ENCODE measurements around the gene LPAR1. TPM values are rescaled to one million over a fixed set of nuclear protein-coding genes. Genes with fewer than 3 reads are reported as not detected.

Gene LPAR1
- total and polyA plus RNA-seq, 2 of the 8 experiments (the other 6 are each of a cell fraction or from before 2014, with no cell fraction given): 3.4 to 5.1 TPM

- Histone ChIP-seq H3K56ac (replicated peaks; ENCODE audit: insufficient read length, low read depth, low read length) (no peak overlapping the region), H4K20me1 (replicated peaks in 1 of 2; ENCODE audit: control insufficient read depth in 1 of 2, insufficient read depth in 2 of 2, low read length in 2 of 2) (no peaks in the 10 kb centered on the region), H2BK120ac (replicated peaks; ENCODE audit: low read depth, low read length) (no peak overlapping the region), H3K4me3 (ENCODE audit: extremely low read depth in 1 of 4, insufficient read depth in 2 of 4, low read depth in 3 of 4, low read length in 4 of 4) (no peak overlapping the region), H3K36me3 (ENCODE audit: control insufficient read depth in 2 of 4, insufficient read depth in 4 of 4, low read length in 3 of 4) (no peaks in the 10 kb centered on the region), H3K18ac (ENCODE audit: extremely low read depth, low read length) (no peak overlapping the region), H3K27me3 (replicated peaks in 1 of 4; ENCODE audit: control insufficient read depth in 3 of 4, extremely low read depth in 1 of 4, insufficient read depth in 3 of 4, low read length in 3 of 4) (no peaks in the 10 kb centered on the region), H3K23me2 (ENCODE audit: low read depth, low read length) (peaks cover 3% of the 10 kb centered on the region; the same call in 1 of the 2 replicates), H3K4me2 (ENCODE audit: insufficient read depth in 1 of 2, low read depth in 2 of 2, low read length in 2 of 2) (no peak overlapping the region), H2BK15ac (ENCODE audit: low read length) (no peak overlapping the region), H2BK20ac (ENCODE audit: low read length) (no peak overlapping the region), H3K9me3 (ENCODE audit: insufficient read depth in 2 of 2, low read depth in 1 of 2, low read length in 1 of 2) (no peaks in the 10 kb centered on the region), H4K5ac (ENCODE audit: insufficient read length, low read depth, low read length) (no peak overlapping the region), H3K9ac (replicated peaks in 1 of 4; ENCODE audit: extremely low read depth in 1 of 4, low read depth in 3 of 4, low read length in 3 of 4) (no peak overlapping the region), H3K14ac (ENCODE audit: insufficient read length) (no peak overlapping the region), H3K4me1 (replicated peaks in 1 of 4; ENCODE audit: control insufficient read depth in 3 of 4, insufficient read depth in 4 of 4, low read length in 3 of 4) (no peaks in the 10 kb centered on the region), H4K8ac (ENCODE audit: extremely low read depth, insufficient read depth, low read length) (no peak overlapping the region), H2AK5ac (ENCODE audit: low read depth, low read length) (no peak overlapping the region), H3K23ac (ENCODE audit: insufficient read length) (no peak overlapping the region), H3K79me2 (ENCODE audit: control insufficient read depth in 1 of 2, insufficient read depth in 2 of 2, low read length in 2 of 2) (no peaks in the 10 kb centered on the region), H2AFZ (ENCODE audit: low read length) (no peak overlapping the region), H2BK5ac (ENCODE audit: low read depth, low read length) (no peak overlapping the region), H4K91ac (replicated peaks; ENCODE audit: insufficient read length, low read length) (no peak overlapping the region), H3K4ac (replicated peaks; ENCODE audit: insufficient read length, low read depth, low read length) (no peak overlapping the region), H2BK12ac (ENCODE audit: low read depth, low read length) (no peak overlapping the region), H3K27ac (ENCODE audit: low read depth, low read length) (no peak overlapping the region), H3K79me1 (ENCODE audit: low read depth, low read length) (no peaks in the 10 kb centered on the region)
- ChIA-PET POLR2A (ENCODE audit: partially characterized antibody) (no interaction called here), CTCF (ENCODE audit: partially characterized antibody) (no interaction called here)
- 100% methylated on average over 1 of the region's 1 CpG; no CpG with 5 or more reads in 1 of the 2 experiments for WGBS, 2 experiments (ENCODE audit: extremely low coverage in 1 of 2, insufficient coverage in 1 of 2, insufficient read length in 1 of 2, insufficient replicate concordance in 2 of 2, low coverage in 1 of 2, low lambda C conversion rate in 2 of 2, missing lambda C conversion rate in 1 of 2)
- FAIRE-seq: no peak
- no peak for DNase-seq (ENCODE audit: low read depth in 1 of 2, low spot score in 2 of 2)
- TF ChIP-seq HDAC6 (IDR thresholded peaks at IDR 0.05; ENCODE audit: low read depth, low read length) (no peak), KDM1A (IDR thresholded peaks at IDR 0.05; ENCODE audit: borderline replicate concordance, low read length) (no peak), SIRT6 (IDR thresholded peaks at IDR 0.05; ENCODE audit: low read length) (no peak), JUND (IDR thresholded peaks at IDR 0.05; ENCODE audit: low read length) (no peak), ASH2L (IDR thresholded peaks at IDR 0.05; ENCODE audit: low read length) (no peak), MAFK (IDR thresholded peaks at IDR 0.05; ENCODE audit: low read depth, low read length) (no peak), E2F6 (IDR thresholded peaks at IDR 0.05) (no peak), RFX5 (IDR thresholded peaks at IDR 0.05; ENCODE audit: borderline replicate concordance, low read depth, low read length) (no peak), USF2 (IDR thresholded peaks at IDR 0.05; ENCODE audit: low read length) (no peak), SP4 (IDR thresholded peaks at IDR 0.05; ENCODE audit: low read length) (no peak), SP2 (IDR thresholded peaks at IDR 0.05; ENCODE audit: low read length) (no peak), TCF12 (IDR thresholded peaks at IDR 0.05; ENCODE audit: low read depth, low read length) (no peak), GABPA (IDR thresholded peaks at IDR 0.05; ENCODE audit: borderline replicate concordance, insufficient read depth, low read length) (no peak), KDM4A (IDR thresholded peaks at IDR 0.05; ENCODE audit: low read depth, low read length, severe bottlenecking) (no peak), POLR2A (IDR thresholded peaks at IDR 0.05; ENCODE audit: control extremely low read depth in 1 of 2, low read depth in 2 of 2, low read length in 2 of 2) (no peak)
Measured at GRCh38 chr9:110844121-110844520, 194.1 kb downstream of the LPAR1 start.
